HG02610 (cell line): ENCODE data around the gene TADA3.

Source experiments
- ATAC-seq: cut with Tn5 transposase; IDR thresholded peaks from one replicate; pipeline ENCODE4 v1.9.1; 2021; ENCODE audit warnings: mild to moderate bottlenecking, moderate library complexity; ENCODE audit not compliant: unreplicated experiment

The TADA3 gene

DNA sequence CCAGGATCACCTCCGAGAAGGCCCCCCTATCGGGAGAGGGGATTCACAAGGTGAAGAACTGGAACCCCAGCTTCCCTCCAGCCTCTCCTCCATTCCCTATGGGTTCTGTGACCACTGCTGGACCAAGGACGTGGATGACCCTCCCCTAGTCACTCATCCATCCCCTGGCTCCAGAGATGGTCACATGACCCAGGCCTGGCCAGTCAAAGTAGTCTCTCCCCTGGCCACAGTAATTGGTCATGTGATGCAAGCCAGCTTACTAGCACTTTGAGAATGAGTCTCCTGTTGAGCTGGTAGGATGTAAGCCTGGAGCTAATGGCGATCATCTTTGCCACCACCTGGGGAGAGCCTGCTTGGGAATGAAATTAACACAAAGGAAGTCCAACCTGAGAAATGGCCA is 26.4 kb downstream of the TADA3 start:
- ATAC-seq, result no peak

DNA sequence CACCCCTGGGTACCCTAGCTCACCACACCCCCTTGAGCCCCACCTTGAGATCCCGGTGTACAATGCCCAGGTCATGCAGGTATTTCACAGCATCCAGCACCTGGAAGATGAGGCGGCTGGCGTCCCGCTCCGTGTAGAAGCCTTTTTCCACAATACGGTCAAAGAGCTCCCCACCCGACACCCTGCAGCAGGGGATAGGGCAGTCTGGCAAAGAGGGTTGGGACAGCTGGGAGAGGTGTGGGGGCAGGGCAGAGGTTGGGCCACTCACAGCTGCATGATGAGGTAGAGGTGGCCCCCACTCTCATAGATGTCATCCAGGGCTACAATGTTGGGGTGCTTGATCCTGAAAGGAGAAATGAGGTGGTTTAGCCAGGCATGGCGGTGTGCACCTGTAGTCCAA is 29.4 kb downstream of the TADA3 start:
- ATAC-seq, result no peak

DNA sequence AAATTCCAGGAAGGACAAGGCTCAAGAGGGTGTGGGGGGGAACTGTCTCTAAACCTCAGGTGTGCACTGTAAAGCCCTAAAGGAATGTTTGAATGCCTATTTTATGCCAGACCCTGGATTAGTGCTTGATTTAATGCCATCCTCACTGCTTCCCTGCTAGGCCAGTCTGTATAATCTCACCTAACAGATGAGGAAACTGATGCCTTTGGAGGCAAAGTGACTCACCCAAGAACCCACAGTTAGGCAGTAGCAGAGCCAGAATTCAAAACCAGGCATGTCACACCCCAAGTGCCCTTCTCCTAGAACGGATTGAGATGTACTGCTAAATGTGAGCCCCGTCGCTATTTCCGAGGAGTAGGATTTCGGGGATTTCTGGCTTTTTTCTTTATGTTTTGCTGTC is 30.4 kb downstream of the TADA3 start:
- no peak for ATAC-seq

DNA sequence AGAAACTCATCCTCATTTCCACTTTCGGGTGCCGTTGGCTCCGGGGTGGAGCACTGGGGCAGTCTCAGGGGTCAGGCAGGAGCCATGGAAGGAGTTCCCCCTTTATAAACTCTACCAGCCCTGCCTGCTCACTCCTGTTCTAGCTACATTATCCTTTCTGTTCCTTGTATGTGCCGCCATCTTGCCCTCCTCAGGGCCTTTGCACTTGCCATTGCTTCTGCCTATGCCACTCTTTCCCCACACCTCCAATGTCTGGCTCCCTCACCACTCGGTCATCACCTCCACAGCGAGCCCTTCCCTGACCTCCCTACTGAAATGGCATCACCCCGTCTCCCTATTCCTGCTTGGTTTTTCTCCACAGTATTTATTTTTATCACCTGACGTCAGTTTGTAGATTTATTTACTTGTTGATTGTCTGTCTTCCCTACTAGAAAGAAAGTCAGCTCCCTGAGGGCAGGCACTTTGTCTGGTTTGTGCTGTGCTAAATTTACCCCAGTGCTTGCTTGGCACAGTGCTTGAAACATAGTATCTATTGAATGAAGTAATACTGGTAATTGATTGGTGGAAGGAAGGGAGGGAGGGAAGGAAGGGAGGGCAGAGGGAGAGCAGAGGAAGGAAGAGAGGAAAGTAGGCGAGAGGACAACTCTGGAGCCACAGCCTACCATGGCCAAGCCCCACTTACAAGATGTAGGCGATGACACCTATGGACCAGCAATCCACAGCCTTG is 31.3 kb downstream of the TADA3 start:
- no peak for ATAC-seq

DNA sequence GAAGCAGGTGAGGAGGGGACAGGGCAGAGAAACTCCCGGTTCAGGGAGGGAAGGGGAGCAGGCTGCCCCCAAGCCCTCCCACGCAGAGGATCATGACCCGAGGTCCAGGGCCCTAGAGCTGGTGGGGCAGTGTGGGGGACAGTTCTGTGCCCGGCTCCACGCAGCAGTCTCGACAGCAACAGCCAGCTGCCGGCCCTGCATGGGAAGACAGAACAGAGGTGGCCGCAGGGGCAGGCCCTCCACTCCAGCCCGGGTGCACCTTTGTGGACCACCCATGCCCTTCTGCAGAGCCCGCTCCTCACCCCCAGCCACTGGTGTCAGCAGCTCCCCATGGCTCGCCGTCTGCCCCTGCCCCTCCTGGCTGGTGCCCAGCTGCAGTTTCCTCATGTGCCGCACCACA is 34.8 kb downstream of the TADA3 start:
- no peak for ATAC-seq

DNA sequence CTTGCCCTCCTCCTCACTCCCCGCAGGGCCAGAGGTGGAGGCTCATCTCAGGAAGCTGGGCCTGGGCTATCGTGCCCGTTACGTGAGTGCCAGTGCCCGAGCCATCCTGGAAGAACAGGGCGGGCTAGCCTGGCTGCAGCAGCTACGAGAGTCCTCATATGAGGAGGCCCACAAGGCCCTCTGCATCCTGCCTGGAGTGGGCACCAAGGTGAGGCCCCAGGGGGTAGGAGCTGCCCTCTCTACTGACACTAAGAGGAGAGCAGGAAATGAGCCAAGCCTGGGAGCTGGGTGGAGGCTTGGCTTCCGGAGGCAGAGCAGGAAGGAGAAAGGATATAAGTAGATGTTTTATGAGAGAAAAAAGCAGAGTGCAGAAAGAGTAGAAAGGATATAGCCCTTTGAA is 37.6 kb downstream of the TADA3 start:
- ATAC-seq, result no peak

DNA sequence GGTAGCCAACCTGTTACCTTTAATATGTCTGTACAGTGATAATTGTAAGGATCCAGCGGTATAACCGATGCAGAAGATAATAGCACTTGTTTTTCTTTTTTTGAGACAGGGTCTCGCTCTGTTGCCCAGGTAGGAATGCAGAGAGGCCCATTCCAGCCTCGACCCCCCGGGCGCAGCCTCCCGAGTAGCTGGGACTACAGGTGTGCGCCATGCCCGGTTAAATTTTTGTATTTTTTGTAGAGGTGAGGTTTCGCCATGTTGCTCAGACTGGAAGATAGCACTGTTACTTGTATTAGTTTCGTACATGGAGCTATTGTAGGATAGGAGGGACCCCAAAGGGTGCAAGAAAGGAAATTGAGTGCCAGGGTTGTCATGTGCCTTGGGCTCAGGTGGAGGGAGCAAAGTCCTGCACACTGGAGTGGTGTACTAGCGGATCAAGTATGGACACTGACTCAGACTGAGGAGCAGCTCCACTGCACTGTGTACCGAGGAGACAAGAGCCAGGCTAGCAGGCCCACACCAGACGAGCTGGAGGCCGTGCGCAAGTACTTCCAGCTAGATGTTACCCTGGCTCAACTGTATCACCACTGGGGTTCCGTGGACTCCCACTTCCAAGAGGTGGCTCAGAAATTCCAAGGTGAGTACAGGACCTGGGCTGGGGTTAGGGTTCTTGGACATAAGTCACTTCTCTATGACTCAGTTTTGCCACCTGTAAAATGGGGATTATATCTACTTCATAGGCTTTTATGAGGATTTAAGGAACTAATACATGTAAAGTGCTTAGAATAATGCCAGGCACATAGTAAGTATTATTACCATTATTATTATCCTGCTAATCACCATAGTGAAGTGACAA is 41.5 kb downstream of the TADA3 start:
- no peak for ATAC-seq

DNA sequence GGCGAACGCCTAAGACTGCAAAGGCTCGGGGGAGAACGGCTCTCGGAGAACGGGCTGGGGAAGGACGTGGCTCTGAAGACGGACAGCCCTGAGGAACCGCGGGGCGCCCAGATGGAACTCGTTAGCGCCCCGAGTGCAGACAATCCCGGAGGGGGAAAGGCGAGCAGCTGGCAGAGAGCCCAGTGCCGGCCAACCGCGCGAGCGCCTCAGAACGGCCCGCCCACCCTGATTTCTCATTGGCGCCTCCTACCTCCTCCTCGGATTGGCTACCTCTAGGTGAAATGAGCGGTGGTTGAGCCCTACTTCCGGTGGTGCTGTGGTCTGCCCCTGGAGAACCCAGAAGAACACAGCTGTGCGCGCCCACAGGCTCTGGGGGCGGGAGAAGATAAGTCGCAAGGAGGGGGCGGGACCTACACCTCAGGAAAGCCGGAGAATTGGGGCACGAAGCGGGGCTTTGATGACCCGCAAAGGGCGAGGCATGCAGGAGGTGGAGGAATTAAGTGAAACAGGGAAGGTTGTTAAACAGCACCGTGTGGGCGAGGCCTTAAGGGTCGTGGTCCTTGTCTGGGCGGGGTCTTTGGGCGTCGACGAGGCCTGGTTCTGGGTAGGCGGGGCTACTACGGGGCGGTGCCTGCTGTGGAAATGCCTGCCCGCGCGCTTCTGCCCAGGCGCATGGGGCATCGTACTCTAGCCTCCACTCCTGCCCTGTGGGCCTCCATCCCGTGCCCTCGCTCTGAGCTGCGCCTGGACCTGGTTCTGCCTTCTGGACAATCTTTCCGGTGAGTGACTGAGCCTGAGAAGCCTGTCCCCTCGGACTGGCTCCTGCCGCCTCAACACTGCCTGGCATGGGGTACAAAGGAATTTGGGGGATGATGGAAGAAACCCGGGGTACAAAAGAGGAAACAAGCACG is 42.4 kb downstream of the TADA3 start, which contains the start of gene OGG1:
Gene OGG1 (plus strand): TSS at position 308 of the 911 bp plus-strand sequence. CDS start 335 bp downstream, at position 643.
- ATAC-seq, result peak; percentile 95

DNA sequence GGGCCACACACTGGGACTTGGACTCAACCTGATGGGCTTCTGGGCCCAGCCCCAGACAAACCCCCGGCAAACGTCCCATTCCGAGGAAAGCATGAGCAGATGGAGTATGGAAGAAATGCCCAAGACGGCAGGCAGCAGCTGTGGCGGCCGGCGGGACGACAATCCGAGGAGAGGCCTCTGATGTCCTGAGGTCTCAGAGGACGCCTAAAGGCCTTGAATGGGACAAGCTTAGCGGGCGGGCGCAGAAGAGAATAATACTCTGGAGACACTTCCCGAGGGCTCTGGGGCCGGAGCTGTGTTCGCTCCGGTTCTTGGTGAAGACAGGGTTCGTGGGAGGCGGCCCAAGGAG is 43.0 kb downstream of the TADA3 start:
- ATAC-seq, result no peak

DNA sequence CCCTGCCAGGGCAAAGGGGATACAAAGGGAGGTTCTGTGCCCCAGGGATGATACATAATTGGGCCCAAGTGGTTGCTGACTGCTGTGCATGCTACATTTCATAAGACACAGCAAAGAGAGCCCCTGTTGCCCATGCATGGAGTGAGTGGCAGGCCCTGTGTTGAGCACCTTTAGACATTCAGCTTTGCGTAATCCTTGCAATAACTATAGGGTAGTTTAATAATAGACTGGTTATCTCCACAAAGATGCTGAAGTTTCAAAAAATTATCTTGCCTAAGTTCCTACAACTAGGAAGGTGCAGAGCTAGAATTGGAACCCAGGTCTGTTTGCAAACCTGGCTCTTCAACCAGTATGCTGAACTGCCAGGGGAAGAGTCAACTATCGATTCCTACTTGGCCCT is 44.2 kb downstream of the TADA3 start:
- ATAC-seq, result no peak

DNA sequence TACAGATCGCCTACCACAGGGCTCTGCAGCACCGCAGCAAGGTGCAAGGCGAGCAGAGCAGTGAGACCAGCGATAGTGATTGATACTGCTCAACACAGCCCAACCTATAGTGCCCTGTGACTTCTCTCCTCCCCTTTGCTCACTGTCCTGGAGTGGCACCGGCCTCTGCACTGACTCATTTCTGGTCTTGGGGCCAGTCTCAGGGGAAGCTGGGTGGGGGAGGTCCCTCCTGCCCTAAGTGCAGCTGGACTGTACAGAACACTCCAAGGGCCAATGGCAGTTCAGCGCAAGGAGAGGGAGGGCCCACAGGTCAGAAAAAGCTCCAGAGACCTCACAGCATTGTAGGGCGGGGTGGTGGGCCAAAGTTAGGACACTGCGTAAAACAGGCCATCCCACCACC is 45.0 kb downstream of the TADA3 start:
- ATAC-seq, result no peak

DNA sequence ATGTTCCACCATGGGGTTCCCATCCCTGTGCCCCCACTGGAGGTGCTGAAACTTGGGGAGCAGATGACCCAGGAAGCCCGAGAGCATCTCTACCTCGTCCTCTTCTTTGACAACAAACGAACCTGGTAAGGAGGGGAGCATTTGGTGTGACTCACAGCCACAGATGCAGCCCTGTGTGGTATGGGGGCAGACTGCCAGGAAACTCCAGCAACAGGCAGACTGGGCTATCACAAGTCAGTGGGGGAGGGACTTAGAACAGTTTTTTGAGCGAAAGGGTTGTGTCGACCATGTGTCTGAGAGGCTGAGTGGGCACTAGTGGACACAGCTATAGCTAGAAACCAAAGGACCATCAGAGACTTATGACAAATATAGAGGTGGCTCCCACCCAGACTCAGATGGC is 45.9 kb downstream of the TADA3 start:
- ATAC-seq, result no peak

DNA sequence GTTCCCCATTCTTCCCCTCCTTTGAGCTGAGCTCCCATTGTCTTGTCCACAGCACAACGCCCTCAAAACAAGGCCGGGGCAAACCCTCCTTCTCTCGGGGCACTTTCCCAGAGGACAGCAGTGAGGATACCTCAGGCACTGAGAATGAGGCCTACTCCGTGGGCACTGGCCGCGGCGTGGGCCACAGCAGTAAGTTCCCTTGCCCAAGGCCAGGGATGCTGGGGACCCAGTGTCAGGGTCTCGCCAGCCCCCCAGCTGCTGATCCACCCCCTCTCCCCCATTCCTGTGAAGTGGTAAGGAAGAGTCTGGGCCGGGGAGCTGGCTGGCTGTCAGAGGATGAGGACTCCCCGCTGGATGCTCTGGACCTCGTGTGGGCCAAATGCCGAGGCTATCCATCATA is 46.8 kb downstream of the TADA3 start:
- ATAC-seq, result no peak

DNA sequence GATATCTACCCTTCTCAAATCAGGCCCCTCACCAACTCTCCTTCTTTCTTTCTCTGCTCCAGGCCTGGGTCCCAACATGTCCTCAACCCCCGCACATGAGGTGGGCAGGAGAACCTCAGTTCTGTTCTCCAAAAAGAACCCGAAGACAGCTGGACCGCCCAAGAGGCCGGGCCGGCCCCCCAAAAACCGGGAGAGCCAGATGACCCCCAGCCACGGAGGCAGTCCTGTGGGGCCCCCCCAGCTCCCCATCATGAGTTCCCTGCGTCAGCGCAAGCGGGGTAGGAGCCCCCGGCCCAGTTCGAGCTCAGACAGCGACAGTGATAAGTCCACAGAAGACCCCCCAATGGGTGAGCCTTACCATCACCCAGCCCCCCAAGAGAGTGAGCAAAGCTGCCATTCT is 48.1 kb downstream of the TADA3 start:
- ATAC-seq, result no peak

DNA sequence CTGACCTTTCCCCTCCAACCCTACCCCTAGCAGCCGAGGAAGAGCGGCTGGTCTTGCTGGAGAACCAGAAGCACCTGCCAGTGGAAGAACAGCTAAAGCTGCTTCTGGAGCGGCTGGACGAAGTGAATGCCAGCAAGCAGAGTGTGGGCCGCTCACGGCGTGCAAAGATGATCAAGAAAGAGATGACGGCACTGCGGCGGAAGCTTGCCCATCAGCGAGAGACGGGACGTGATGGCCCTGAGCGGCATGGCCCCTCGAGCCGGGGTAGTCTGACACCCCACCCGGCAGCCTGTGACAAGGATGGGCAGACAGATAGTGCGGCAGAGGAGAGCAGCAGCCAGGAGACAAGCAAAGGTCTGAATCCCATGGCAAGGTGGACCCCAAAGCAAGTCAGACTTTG is 48.7 kb downstream of the TADA3 start:
- no peak for ATAC-seq

DNA sequence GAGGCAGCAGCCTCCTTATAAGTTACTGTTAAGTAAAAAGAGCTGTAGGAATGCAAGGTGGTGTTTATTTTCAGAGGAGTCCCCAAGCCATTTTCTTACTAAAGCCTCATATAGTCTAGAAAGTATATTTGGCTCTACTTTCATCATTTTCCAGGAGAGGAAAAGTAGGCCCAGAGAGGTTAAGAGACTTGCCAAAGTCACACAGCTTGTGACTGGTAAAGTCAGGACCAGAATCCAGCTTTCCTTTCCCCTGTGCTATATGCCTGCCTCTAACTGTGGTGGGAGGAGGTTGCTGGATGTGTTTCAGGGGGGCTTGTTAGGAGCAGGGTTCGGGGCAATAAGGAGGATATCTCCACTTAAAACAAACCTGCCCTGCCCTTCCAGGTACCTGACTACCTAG is 49.7 kb downstream of the TADA3 start:
- ATAC-seq, result no peak

DNA sequence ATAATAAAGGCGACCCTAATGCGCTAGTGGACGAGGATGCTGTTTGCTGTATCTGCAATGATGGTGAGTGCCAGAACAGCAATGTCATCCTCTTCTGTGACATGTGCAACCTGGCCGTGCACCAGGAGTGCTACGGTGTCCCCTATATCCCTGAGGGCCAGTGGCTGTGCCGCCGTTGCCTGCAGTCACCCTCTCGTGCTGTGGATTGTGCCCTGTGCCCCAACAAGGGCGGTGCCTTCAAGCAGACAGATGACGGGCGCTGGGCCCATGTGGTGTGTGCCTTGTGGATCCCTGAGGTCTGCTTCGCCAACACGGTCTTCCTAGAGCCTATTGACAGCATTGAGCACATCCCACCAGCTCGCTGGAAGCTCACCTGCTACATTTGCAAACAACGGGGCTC is 53.1 kb downstream of the TADA3 start:
- ATAC-seq, result no peak

DNA sequence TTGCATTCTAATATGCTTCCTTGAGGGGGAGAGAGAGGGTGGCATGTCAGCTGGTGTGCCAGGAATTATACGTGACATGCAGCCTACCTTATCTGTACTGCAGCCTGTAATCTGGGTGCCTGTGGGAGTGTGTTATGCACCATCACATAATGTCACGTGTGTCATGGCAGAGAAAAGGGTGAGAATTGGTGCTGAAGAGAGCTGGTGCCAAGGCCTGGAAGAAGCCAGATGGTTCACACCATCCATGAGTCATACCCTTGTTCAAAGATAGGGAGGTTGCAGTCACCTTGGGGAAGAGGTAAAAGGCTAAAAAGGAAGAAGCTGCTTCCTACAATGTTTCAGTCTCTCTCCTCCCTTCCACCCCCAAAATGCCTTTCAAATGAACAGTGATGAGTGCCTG is 55.4 kb downstream of the TADA3 start:
- no peak for ATAC-seq

DNA sequence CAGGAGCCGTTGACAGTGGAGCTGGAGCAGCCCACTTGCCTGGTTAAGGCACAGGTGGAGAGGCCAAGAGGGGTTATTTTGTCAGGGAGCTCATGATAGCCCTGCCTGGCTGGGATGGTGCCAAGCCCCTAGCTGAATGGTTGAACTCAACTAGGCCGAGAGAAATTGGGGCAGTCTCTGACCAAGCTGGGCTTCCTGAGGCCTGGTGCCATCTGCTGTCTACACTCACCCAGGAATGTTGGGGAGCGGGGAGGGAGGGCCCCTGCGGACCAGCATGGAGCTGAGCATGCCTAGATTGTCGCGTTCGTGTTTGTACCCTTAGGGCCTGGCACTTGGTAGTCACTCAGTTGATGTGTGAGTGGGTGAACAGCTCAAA is 59.5 kb downstream of the TADA3 start:
- no peak for ATAC-seq

DNA sequence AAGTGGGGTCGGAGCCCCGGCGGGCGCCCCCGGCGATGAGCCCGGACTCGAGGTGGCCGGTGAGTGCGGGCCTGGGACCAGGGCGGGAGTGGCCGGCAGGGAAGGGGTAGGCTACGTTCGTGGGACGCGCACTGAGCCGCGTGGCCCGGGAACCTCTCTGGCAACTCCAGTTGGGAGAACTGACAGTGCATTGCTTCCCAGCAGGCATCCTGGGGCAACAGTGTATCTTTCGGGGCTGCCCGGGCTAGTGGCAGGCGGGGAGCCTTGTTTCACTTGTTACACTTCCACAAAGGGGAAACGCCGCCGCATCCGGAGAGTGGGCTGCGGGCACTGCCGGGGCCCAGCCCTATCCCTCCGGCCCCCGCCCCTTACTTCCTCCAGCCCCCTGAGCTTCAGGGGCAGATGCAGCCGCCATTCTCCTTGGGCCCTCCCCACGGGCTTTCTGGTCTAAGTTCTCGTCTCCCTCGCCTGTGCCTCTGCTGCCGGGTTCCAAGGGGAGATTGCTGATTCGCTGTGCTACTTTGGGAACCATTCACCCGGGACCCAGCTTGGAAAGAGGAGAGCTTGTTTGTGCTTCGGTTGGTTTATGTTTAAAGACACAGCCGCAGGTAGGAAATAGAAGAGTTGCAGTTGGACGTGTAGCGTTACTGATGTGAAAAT is 60.1 kb downstream of the TADA3 start:
- no peak for ATAC-seq
